SU-DHL-6 (cell line): ENCODE measurements around the gene METTL24.

ENCODE experiments used
- H2AFZ ChIP-seq: fragments of 200-600 bp; sonication (generic); 2 replicates; pipeline ENCODE4 v1.6.1; 2014; ENCODE audit warnings: low read depth, mild to moderate bottlenecking, moderate library complexity, mixed read lengths, antibody characterized with exemption, low read length; ENCODE audit not compliant: severe bottlenecking
- H3F3A ChIP-seq: fragments of 200-600 bp; shearing (Covaris generic); 2 replicates; pipeline ENCODE4 v1.6.0; 2016; ENCODE audit warnings: antibody characterized with exemption, mild to moderate bottlenecking; ENCODE audit not compliant: insufficient read depth
- H3K27ac ChIP-seq: fragments of 200-600 bp; sonication (generic); 2 replicates; pipeline ENCODE4 v1.5.1; 2016; ENCODE audit warnings: low read depth, mild to moderate bottlenecking, low read length, moderate library complexity, mixed read lengths
- H3K27me3 ChIP-seq: fragments of 200-600 bp; sonication (generic), shearing (Covaris generic); 2 replicates; pipeline ENCODE4 v1.6.0; 2014; ENCODE audit warnings: mild to moderate bottlenecking, low read length
- H3K36me3 ChIP-seq: fragments of 200-600 bp; sonication (generic); 2 replicates; pipeline ENCODE4 v1.6.1; 2014; ENCODE audit warnings: mild to moderate bottlenecking, low read length, mixed read lengths
- H3K4me2 ChIP-seq: fragments of 300-600, 200-600 bp; shearing (Covaris generic), sonication (generic); 2 replicates; pipeline ENCODE4 v1.6.0; 2014; ENCODE audit warnings: low read length, low read depth, mild to moderate bottlenecking; ENCODE audit not compliant: poor library complexity, severe bottlenecking
- H3K4me3 ChIP-seq: fragments of 200-600 bp; sonication (generic); 2 replicates; pipeline ENCODE4 v1.5.1; 2014; ENCODE audit warnings: antibody characterized with exemption, low read length, mild to moderate bottlenecking, mixed read lengths; ENCODE audit not compliant: insufficient read depth, poor library complexity, severe bottlenecking
- H3K79me2 ChIP-seq: fragments of 200-600 bp; sonication (generic); 2 replicates; pipeline ENCODE4 v1.6.1; 2014; ENCODE audit warnings: mild to moderate bottlenecking, low read length, moderate library complexity; ENCODE audit not compliant: insufficient read depth
- H3K9ac ChIP-seq: fragments of 200-600 bp; sonication (generic); 2 replicates; pipeline ENCODE4 v1.7.0; 2014; ENCODE audit warnings: mild to moderate bottlenecking, low read length
- H3K9me2 ChIP-seq: fragments of 200-600 bp; sonication (generic); replicated peaks from 2 replicates; pipeline ENCODE4 v1.6.1; 2014; ENCODE audit warnings: low read length; ENCODE audit not compliant: insufficient read depth
- H3K9me3 ChIP-seq: fragments of 200-600 bp; sonication (generic); 2 replicates; pipeline ENCODE4 v1.6.1; 2014; ENCODE audit warnings: low read length, mixed read lengths; ENCODE audit not compliant: insufficient read depth
- H4K20me1 ChIP-seq: fragments of 200-600 bp; sonication (generic); 2 replicates; pipeline ENCODE4 v1.6.1; 2014; ENCODE audit warnings: low read depth, mild to moderate bottlenecking, antibody characterized with exemption, low read length, moderate library complexity, mixed read lengths
- EZH2phosphoT487 ChIP-seq: fragments of 200-600 bp; sonication (generic), shearing (Covaris generic); conservative IDR thresholded peaks from 2 replicates; pipeline ENCODE4 v1.6.1; 2018; ENCODE audit warnings: mild to moderate bottlenecking, antibody characterized with exemption, low read length, moderate library complexity, mixed read lengths
- TF ChIP-seq, protein P1 (sequence below): fragments of 200-600 bp; sonication (generic); IDR thresholded peaks from one replicate; pipeline ENCODE4 v1.5.1; 2017; ENCODE audit warnings: antibody characterized with exemption, mild to moderate bottlenecking, low read length, moderate library complexity; ENCODE audit not compliant: insufficient read depth, poor library complexity, severe bottlenecking

The METTL24 gene

DNA sequence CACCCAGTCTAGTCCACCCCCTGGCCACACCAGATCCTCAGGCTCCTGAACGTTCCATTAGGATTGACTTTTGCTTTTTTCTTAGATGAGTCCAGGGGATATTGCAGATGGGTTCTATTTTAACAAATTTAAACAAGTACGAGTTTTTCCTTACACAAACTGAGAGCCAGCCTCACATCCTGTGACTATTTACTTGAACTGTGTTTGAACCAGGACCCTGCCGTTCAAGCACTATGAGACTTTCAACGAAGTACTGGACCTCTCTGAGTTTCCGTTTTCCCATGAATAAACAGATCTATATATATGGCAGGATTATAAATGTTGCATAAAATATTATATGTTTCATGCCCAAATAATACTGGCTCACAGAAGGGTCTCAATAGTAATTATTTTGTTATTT lies 1.4 kb upstream of the METTL24 start:
- Histone ChIP-seq H4K20me1 (no peaks in the 10 kb centered on the region), H3K36me3 (no peaks in the 10 kb centered on the region), H3K9ac (no peak overlapping the region), H3K4me2 (no peak overlapping the region), H3F3A (no peaks in the 10 kb centered on the region), H3K27ac (no peak overlapping the region), H3K79me2 (no peaks in the 10 kb centered on the region), H3K27me3 (no peaks in the 10 kb centered on the region), H2AFZ (no peak overlapping the region), H3K9me3 (no peaks in the 10 kb centered on the region), H3K4me3 (no peak overlapping the region), H3K9me2 (no peaks in the 10 kb centered on the region)
- no peak for TF ChIP-seq EZH2phosphoT487
- TF ChIP-seq, protein P1, sequence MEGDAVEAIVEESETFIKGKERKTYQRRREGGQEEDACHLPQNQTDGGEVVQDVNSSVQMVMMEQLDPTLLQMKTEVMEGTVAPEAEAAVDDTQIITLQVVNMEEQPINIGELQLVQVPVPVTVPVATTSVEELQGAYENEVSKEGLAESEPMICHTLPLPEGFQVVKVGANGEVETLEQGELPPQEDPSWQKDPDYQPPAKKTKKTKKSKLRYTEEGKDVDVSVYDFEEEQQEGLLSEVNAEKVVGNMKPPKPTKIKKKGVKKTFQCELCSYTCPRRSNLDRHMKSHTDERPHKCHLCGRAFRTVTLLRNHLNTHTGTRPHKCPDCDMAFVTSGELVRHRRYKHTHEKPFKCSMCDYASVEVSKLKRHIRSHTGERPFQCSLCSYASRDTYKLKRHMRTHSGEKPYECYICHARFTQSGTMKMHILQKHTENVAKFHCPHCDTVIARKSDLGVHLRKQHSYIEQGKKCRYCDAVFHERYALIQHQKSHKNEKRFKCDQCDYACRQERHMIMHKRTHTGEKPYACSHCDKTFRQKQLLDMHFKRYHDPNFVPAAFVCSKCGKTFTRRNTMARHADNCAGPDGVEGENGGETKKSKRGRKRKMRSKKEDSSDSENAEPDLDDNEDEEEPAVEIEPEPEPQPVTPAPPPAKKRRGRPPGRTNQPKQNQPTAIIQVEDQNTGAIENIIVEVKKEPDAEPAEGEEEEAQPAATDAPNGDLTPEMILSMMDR: no peak

DNA sequence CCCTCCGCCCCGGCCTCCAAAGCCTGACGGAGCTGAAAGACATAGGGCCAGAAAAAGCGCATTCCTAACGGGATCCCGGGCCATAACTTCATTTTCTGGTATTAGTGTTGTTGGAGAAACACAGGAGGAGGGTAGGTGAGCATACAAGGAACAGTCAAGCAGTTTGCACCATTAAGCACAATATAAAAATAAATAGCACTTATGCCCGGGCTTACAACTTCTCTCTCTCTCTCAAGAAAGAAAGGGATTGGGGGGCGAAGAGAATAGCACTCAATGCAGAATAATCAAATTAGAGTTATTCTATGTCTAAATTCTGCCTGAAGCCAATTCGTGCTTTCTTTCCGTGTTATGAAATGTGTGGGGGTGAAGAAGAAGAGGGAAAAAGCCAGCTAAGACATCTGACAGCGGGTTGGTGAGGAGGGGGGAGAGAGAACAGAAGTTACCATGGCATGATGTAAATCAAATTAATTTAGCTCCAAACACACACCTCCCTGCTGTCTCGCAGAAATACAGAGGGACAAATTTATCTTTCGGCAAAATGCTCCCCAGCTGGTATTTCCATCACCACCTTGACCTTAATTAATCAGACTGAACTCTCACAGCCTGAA lies 508 bp upstream of the METTL24 start:
- Histone ChIP-seq H3K9ac (no peak overlapping the region), H3K79me2 (no peaks in the 10 kb centered on the region), H3K9me3 (no peaks in the 10 kb centered on the region), H3K27ac (no peak overlapping the region), H4K20me1 (no peaks in the 10 kb centered on the region), H3F3A (no peaks in the 10 kb centered on the region), H3K9me2 (no peaks in the 10 kb centered on the region), H3K4me2 (no peak overlapping the region), H3K36me3 (no peaks in the 10 kb centered on the region), H2AFZ (no peak overlapping the region), H3K4me3 (no peak overlapping the region), H3K27me3 (no peaks in the 10 kb centered on the region)
- TF ChIP-seq EZH2phosphoT487: no peak
- TF ChIP-seq, protein P1: no peak

DNA sequence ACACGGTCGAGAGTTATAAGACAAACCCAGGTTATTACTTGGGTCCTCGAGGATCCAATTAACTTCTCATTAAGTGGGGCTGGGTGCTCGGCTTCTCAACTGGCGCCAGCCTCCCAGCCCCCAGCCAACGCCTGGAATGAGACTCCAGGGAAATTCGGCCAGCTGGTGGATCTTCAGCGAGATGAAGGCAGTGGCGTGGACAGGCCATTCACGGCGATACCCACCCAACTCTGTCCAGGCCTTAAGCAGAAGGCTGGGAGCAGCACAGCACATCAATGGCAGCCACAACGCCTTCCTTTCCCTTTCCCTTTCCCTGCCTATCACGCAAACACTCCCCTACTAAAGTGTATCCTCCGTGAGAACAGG lies 868 bp downstream of the METTL24 start:
- Histone ChIP-seq H4K20me1 (no peaks in the 10 kb centered on the region), H2AFZ (no peak overlapping the region), H3K27me3 (no peaks in the 10 kb centered on the region), H3K9me3 (no peaks in the 10 kb centered on the region), H3K9me2 (no peaks in the 10 kb centered on the region), H3K27ac (no peak overlapping the region), H3K36me3 (no peaks in the 10 kb centered on the region), H3K4me3 (no peak overlapping the region), H3K79me2 (no peaks in the 10 kb centered on the region), H3F3A (no peaks in the 10 kb centered on the region), H3K9ac (no peak overlapping the region), H3K4me2 (no peak overlapping the region)
- TF ChIP-seq, protein P1: no peak
- no peak for TF ChIP-seq EZH2phosphoT487
